Common myeloid progenitor, CD34-positive (primary cell): ENCODE results near the gene C17orf114.

Source experiments
- CTCF ChIA-PET: fragments of 350-600 bp; sonication (Branson Sonifier 250); formaldehyde crosslinking; loops from one replicate; lab custom pipeline; 2021; ENCODE audit warnings: antibody characterized with exemption; lab: Charles Lee
- POLR2A ChIA-PET: fragments of 350-600 bp; sonication (Branson Sonifier 250); formaldehyde crosslinking; loops from one replicate; lab custom pipeline; 2021; ENCODE audit warnings: antibody characterized with exemption; lab: Charles Lee
- DNase-seq, 3 donors: peaks; one replicate each; pipeline versions ENCODE4 v3.0.0 to v3.0.0-alpha.2; 2013
- H3K27ac ChIP-seq, 2 experiments: 1 replicate in 1 of 2; 2 replicates in 1 of 2; pipeline ENCODE4 v1.7.0; 2013; ENCODE audit warnings: inconsistent platforms in 2 of 2, low read length in 2 of 2, mild to moderate bottlenecking in 2 of 2, low read depth in 1 of 2, moderate library complexity in 1 of 2; ENCODE audit not compliant: severe bottlenecking in 2 of 2, insufficient read depth in 1 of 2, poor library complexity in 1 of 2
- H3K27me3 ChIP-seq, 5 experiments: replicated peaks in 2 of 5; 1 replicate in 3 of 5; 2 replicates in 2 of 5; pipeline versions ENCODE4 v1.6.1 to v1.7.0; 2013; ENCODE audit warnings: low read length in 4 of 5, mild to moderate bottlenecking in 2 of 5, moderate library complexity in 2 of 5, inconsistent platforms in 1 of 5; ENCODE audit not compliant: insufficient read depth in 5 of 5, control insufficient read depth in 4 of 5
- H3K36me3 ChIP-seq, 4 experiments: 1 replicate in 2 of 4; 2 replicates in 2 of 4; pipeline versions ENCODE4 v1.6.1 to v1.7.0; 2013; ENCODE audit warnings: low read length in 3 of 4, control low read depth in 1 of 4, mild to moderate bottlenecking in 1 of 4; ENCODE audit not compliant: control insufficient read depth in 4 of 4, insufficient read depth in 4 of 4
- H3K4me1 ChIP-seq, 4 experiments: 1 replicate in 3 of 4; 2 replicates in 1 of 4; pipeline versions ENCODE4 v1.6.1 to v1.7.1; 2013; ENCODE audit warnings: low read length in 3 of 4, mild to moderate bottlenecking in 3 of 4, control low read depth in 1 of 4, inconsistent platforms in 1 of 4, moderate library complexity in 1 of 4; ENCODE audit not compliant: control insufficient read depth in 4 of 4, insufficient read depth in 4 of 4; ENCODE audit errors: control extremely low read depth in 1 of 4
- H3K4me3 ChIP-seq, 7 experiments: 1 replicate in 4 of 7; 2 replicates in 3 of 7; pipeline versions ENCODE4 v1.5.1 to v1.7.0; 2013; ENCODE audit warnings: mild to moderate bottlenecking in 7 of 7, low read length in 6 of 7, moderate library complexity in 6 of 7, inconsistent platforms in 2 of 7, low read depth in 2 of 7, control low read depth in 1 of 7; ENCODE audit not compliant: insufficient read depth in 4 of 7, control insufficient read depth in 1 of 7; ENCODE audit errors: extremely low read depth in 1 of 7
- H3K9me3 ChIP-seq, 5 experiments: 1 replicate in 4 of 5; 2 replicates in 1 of 5; pipeline versions ENCODE4 v1.6.1 to v1.7.1; 2013; ENCODE audit warnings: low read length in 4 of 5, mild to moderate bottlenecking in 2 of 5, inconsistent platforms in 1 of 5, low read depth in 1 of 5, moderate library complexity in 1 of 5; ENCODE audit not compliant: control insufficient read depth in 4 of 5, insufficient read depth in 2 of 5; ENCODE audit errors: control extremely low read depth in 1 of 5
- WGBS: methylation state at CpG from one replicate; pipeline ENCODE4 v1.1.5; 2013; ENCODE audit not compliant: insufficient coverage; 5-methylcytosine and 5-hydroxymethylcytosine counted together

C17orf114 gene

DNA sequence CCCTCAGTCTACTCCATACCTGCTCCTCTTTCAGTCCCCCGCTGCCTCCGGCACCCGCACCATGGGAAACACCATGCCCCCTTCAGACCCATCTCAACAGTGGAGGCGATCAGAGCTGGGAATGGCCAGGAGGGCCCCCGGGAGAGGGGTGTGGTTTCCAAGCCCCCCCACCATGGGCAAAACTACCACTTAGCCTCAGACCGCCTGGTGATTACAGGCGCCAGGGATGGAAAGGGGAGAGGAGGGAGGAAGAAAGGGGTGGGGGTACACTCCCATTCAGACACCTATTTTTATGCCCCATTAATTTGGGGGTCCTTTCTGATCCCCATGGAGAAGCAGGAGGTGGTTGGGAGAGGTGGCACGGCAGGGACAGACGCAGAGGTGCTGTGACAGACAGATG is at the start of gene C17orf114:
TSS of gene C17orf114 (minus strand) at position 101 of the 400 bp plus-strand sequence.
- Histone ChIP-seq H3K9me3 (no peaks in the 10 kb centered on the region), H3K27me3 (peaks cover 0 to 6% (median 3%) of the 10 kb centered on the region in 5 experiments), H3K36me3 (peaks cover 2 to 20% (median 18%) of the 10 kb centered on the region in 4 experiments), H3K27ac (no peak within 1 kb of the TSS), H3K4me1 (peaks cover 0 to 6% (median 5%) of the 10 kb centered on the region in 4 experiments), H3K4me3 (no peak within 1 kb of the TSS)
- DNase-seq = no peak
- POLR2A ChIA-PET = no interaction called here
- whole genome bisulfite sequencing = 90% methylated on average over 2 of the region's 9 CpGs
- CTCF ChIA-PET = interaction anchor here (1.9 kb wide), 1 partner anchor 12 kb away, joined by 4 read pairs; no protein-coding TSS in a partner anchor

DNA sequence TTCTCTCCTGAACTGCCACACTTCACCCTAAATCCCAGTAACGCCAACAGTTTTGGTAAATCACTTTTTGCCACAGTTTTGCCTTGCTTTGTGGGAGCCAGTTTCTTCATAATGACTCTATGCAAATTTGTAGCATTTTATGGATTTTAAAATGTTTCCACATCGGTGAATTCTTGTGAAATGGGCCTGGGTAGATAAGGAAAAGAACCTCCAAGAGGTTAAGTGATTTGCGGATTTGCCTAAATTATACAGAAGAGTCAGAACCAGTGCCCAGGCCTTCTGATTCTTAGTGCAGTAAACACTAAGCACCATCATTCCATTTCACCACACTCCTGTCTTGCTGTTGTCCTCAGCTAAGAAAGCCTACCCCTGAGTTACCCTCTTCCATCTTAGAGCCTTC is 49.0 kb upstream of the C17orf114 start:
- CTCF ChIA-PET = interaction anchor here (0.6 to 2.0 kb wide), 2 partner anchors 17 to 19 kb away, joined by 3 to 4 read pairs; no protein-coding TSS in a partner anchor
- H3K4me1 ChIP-seq = peaks cover 0 to 12% (median 3%) of the 10 kb centered on the region in 4 experiments
- WGBS = no CpG with 5 or more reads among the region's 3 CpGs

GRCh38 chr17:4850246-4850645 is 48.1 kb upstream of the C17orf114 start:
- H3K9me3 ChIP-seq = no peaks in the 10 kb centered on the region
- H3K36me3 ChIP-seq = peaks cover 0 to 3% (median 0%) of the 10 kb centered on the region in 4 experiments
- peaks cover 0 to 12% (median 3%) of the 10 kb centered on the region in 4 experiments for H3K4me1 ChIP-seq
- no peak overlapping the region for H3K27ac ChIP-seq
- ChIA-PET POLR2A (no interaction called here), CTCF (interaction anchor here (0.6 to 2.0 kb wide), 3 partner anchors 16 to 510 kb away, joined by 3 to 4 read pairs (median 4); partner anchors contain the start of gene GLTPD2)
- peaks cover 0 to 12% (median 7%) of the 10 kb centered on the region in 5 experiments for H3K27me3 ChIP-seq
- WGBS = 92% methylated on average over 2 of the region's 2 CpGs
- no peak for DNase-seq
- H3K4me3 ChIP-seq = no peak overlapping the region

More for the DNA sequence above, 49.0 kb upstream of the C17orf114 start:
- POLR2A ChIA-PET = interaction anchor here (0.6 kb wide), 1 partner anchor 418 kb away, joined by 4 read pairs; no protein-coding TSS in a partner anchor
- Histone ChIP-seq H3K27me3 (peaks cover 0 to 12% (median 7%) of the 10 kb centered on the region in 5 experiments), H3K36me3 (peaks cover 0 to 3% (median 0%) of the 10 kb centered on the region in 4 experiments), H3K9me3 (no peaks in the 10 kb centered on the region), H3K4me3 (no peak overlapping the region), H3K27ac (no peak overlapping the region)
- no peak for DNase-seq

- POLR2A ChIA-PET = no interaction called here
- WGBS = 98% methylated on average over 5 of the region's 5 CpGs
- Histone ChIP-seq H3K4me1 (peaks cover 0 to 12% (median 3%) of the 10 kb centered on the region in 4 experiments), H3K36me3 (peaks cover 0 to 3% (median 0%) of the 10 kb centered on the region in 4 experiments), H3K27ac (no peak overlapping the region), H3K27me3 (peaks cover 0 to 12% (median 7%) of the 10 kb centered on the region in 5 experiments), H3K9me3 (no peaks in the 10 kb centered on the region), H3K4me3 (no peak overlapping the region)
- CTCF ChIA-PET = interaction anchor here (1.5 kb wide), 1 partner anchor 60 kb away, joined by 4 read pairs; the partner anchor contains the start of gene GLTPD2
- no peak for DNase-seq
Observed at GRCh38 chr17:4849011-4849536, 46.9 kb upstream of the C17orf114 start.

DNA sequence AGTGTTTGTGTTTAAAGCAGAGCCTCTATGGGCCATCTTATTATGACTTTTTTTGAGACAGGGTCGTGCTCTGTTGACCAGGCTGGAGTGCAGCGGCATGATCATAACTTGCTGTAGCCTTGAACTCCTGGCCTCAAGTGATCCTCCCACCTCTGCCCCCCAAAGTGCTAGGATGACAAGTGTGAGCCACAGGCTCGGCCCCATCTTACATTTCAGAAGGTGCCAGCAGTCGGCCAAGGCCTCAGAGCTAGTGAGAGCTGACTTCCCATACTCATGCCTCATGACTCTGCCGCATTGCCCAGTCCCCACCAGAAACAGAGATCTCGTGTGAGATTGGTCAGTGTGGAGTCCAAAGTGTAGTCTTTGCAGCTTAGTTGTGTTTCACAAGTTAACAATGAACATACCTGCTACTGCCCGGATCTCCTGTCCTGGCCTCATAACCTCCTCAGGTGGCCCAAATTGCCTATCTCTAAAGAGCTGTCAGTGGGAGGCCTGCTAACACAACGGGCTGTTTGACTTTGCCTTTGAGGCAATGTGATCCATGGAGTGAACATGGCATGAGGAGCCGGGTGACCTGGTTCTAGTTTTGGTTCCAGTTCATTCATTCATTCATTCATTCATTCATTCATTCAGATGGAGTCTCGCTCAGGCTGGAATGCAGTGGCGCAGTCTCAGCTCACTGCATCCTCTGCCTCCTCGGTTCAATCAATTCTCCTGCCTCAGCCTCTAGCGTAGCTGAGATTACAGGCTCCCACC is 44.7 kb upstream of the C17orf114 start:
- DNase-seq = no peak
- 96% methylated on average over 11 of the region's 13 CpGs for WGBS
- Histone ChIP-seq H3K27me3 (peaks cover 0 to 12% (median 7%) of the 10 kb centered on the region in 5 experiments), H3K27ac (no peak overlapping the region), H3K4me1 (peaks cover 0 to 11% (median 7%) of the 10 kb centered on the region in 4 experiments), H3K36me3 (peaks cover 0 to 3% (median 0%) of the 10 kb centered on the region in 4 experiments), H3K9me3 (no peaks in the 10 kb centered on the region), H3K4me3 (no peak overlapping the region)
- ChIA-PET CTCF (interaction anchor here (0.6 to 2.8 kb wide), 2 partner anchors 11 to 13 kb away, joined by 3 to 13 read pairs; no protein-coding TSS in a partner anchor), POLR2A (no interaction called here)

GRCh38 chr17:4845118-4845517 is 43.0 kb upstream of the C17orf114 start:
- ChIA-PET POLR2A (no interaction called here), CTCF (no interaction called here)
- Histone ChIP-seq H3K4me1 (peaks cover 4 to 12% (median 9%) of the 10 kb centered on the region in 4 experiments), H3K36me3 (peaks cover 0 to 3% (median 0%) of the 10 kb centered on the region in 4 experiments), H3K9me3 (no peaks in the 10 kb centered on the region), H3K27ac (no peak overlapping the region), H3K27me3 (peaks cover 0 to 12% (median 3%) of the 10 kb centered on the region in 5 experiments), H3K4me3 (no peak overlapping the region)
- WGBS = 88% methylated on average over 3 of the region's 5 CpGs
- DNase-seq = peak in 1 of 3 donors; percentile 24
